Measurements from ENCODE around the gene DHRSX. TPM values are rescaled to one million over a fixed set of nuclear protein-coding genes. Genes with fewer than 3 reads are reported as not detected.

Gene DHRSX
- total RNA-seq, 1 donor from 2014 or later = 31.8 TPM

DNA sequence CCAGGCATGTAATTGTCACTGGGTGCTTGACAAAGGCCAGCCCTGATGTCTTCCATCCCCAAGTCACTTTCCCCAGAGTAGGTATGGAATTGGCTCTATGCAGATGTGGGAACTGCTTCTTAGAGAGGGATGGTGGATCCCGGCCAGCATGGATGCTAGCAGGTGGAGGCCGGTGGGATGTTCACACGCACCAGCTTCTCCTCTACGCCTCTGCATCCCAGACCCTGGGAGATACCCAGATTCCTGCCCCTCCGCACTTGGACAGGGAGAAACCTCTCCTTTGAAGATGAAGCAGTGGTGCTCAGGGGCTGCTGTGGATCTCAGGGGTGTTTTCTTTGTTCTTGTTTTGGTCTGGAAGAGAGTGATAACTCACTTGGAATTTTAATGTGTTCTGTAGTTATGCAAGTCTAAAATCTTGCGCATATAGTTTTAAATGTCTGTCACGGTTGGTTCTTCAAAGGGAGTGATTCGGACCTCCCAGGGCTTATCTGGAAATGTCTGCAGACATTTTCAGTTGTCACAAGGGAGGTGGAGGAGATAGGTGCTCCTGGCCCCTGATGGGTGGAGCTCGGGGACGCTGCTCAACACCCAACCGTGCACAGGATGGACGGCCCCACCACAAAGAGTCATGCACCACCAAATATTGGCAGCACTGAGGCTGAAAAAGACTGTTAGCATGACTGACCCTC is 308.0 kb downstream of the DHRSX start:
- Mint-ChIP-seq H3K36me3 (peaks cover 7% of the 10 kb centered on the region), H3K4me3 (no peak overlapping the region), H3K9me3 (peaks cover 16% of the 10 kb centered on the region), H3K27ac (no peak overlapping the region), H3K4me1 (peaks cover 15% of the 10 kb centered on the region), H3K27me3 (ENCODE audit: insufficient read depth, low read depth) (peaks cover 7% of the 10 kb centered on the region)
- H3K79me2 ChIP-seq (ENCODE audit: low read depth) = no peaks in the 10 kb centered on the region
- no peaks in the 10 kb centered on the region for H3K27me3 ChIP-seq
- no peaks in the 10 kb centered on the region for H3K9me3 ChIP-seq (ENCODE audit: low read depth)
- no peak overlapping the region for H3K9ac ChIP-seq
- H3F3A ChIP-seq (ENCODE audit: low read depth) = no peaks in the 10 kb centered on the region
- no peaks in the 10 kb centered on the region for H3K36me3 ChIP-seq
- no peak for DNase-seq (ENCODE audit: low spot score)
- H3K4me1 ChIP-seq = peaks cover 10% of the 10 kb centered on the region
- no peak overlapping the region for H3K4me3 ChIP-seq
- no peaks in the 10 kb centered on the region for H4K20me1 ChIP-seq (ENCODE audit: low read depth)
- TF ChIP-seq EZH2 (IDR thresholded peaks at IDR 0.05) (no peak), EZH2phosphoT487 (IDR thresholded peaks at IDR 0.05) (no peak)
- TF ChIP-seq, protein P1, sequence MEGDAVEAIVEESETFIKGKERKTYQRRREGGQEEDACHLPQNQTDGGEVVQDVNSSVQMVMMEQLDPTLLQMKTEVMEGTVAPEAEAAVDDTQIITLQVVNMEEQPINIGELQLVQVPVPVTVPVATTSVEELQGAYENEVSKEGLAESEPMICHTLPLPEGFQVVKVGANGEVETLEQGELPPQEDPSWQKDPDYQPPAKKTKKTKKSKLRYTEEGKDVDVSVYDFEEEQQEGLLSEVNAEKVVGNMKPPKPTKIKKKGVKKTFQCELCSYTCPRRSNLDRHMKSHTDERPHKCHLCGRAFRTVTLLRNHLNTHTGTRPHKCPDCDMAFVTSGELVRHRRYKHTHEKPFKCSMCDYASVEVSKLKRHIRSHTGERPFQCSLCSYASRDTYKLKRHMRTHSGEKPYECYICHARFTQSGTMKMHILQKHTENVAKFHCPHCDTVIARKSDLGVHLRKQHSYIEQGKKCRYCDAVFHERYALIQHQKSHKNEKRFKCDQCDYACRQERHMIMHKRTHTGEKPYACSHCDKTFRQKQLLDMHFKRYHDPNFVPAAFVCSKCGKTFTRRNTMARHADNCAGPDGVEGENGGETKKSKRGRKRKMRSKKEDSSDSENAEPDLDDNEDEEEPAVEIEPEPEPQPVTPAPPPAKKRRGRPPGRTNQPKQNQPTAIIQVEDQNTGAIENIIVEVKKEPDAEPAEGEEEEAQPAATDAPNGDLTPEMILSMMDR (IDR thresholded peaks at IDR 0.05) = no peak
- H3K27ac ChIP-seq = no peak overlapping the region
- no peak overlapping the region for H3K4me2 ChIP-seq
- no peak overlapping the region for H2AFZ ChIP-seq (replicated peaks)

DNA sequence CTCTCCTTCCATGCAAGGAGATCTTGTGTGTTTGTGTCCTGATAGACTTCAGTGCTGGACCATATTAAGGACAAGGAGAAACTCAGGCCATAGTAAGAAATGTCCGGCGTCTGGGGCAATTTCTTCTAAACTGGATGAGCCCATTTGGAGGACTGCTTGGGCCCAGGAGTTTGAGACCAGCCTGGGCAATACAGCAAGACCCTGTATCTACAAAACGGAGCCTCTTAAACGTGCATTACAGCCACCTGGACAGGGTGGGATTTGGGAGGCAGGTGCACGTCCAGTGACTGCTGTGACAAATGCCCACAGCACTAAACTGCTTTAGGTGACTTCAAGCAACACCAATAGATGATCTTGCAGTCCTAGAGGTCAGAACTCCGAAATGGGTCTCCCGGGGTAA is 311.9 kb downstream of the DHRSX start:
- H3K4me1 ChIP-seq = peaks cover 10% of the 10 kb centered on the region
- no peaks in the 10 kb centered on the region for H3K27me3 ChIP-seq
- H3K4me3 ChIP-seq = no peak overlapping the region
- Mint-ChIP-seq H3K4me1 (peaks cover 15% of the 10 kb centered on the region), H3K4me3 (no peak overlapping the region), H3K9me3 (peaks cover 18% of the 10 kb centered on the region), H3K36me3 (peaks cover 7% of the 10 kb centered on the region), H3K27me3 (ENCODE audit: insufficient read depth, low read depth) (peaks cover 8% of the 10 kb centered on the region), H3K27ac (no peak overlapping the region)
- H3K4me2 ChIP-seq = peak overlapping the region; percentile 46
- no peak overlapping the region for H3K9ac ChIP-seq
- no peak for DNase-seq (ENCODE audit: low spot score)
- no peaks in the 10 kb centered on the region for H4K20me1 ChIP-seq (ENCODE audit: low read depth)
- TF ChIP-seq EZH2 (IDR thresholded peaks at IDR 0.05) (no peak), EZH2phosphoT487 (IDR thresholded peaks at IDR 0.05) (no peak)
- TF ChIP-seq, protein P1 (IDR thresholded peaks at IDR 0.05) = no peak
- no peaks in the 10 kb centered on the region for H3K79me2 ChIP-seq (ENCODE audit: low read depth)
- peaks cover 4% of the 10 kb centered on the region for H3F3A ChIP-seq (ENCODE audit: low read depth)
- no peaks in the 10 kb centered on the region for H3K9me3 ChIP-seq (ENCODE audit: low read depth)
- no peak overlapping the region for H3K27ac ChIP-seq
- H2AFZ ChIP-seq (replicated peaks) = peak overlapping the region; percentile 55
- no peaks in the 10 kb centered on the region for H3K36me3 ChIP-seq

DNA sequence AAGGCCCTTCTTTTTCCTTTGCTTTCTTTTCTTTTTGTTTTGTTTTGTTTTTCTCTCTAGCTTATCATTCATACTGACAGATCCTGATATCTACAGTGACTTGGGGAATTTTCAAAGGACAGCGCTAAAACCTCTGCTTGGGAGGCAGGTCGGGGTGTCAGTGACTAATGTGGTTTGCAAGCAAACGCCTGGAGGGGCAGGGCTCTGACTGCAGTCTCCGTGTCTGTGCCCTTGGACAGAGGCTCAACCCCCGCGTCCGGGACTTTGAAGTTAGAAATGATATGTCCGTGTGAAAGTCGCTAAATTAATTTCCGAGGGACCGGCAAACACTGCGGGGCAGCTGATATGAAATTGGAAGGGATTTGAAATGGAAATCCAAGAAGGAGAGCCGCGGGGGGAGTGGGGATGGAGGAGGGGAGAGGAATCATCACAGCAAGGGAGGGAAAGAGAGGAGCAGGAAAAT is 312.4 kb downstream of the DHRSX start:
- H3K27ac Mint-ChIP-seq = peak overlapping the region; percentile 11

More for the DNA sequence above, 312.4 kb downstream of the DHRSX start:
- no peak for DNase-seq (ENCODE audit: low spot score)
- no peaks in the 10 kb centered on the region for H3K9me3 ChIP-seq (ENCODE audit: low read depth)
- peaks cover 11% of the 10 kb centered on the region for H3K4me1 ChIP-seq
- no peaks in the 10 kb centered on the region for H3K27me3 ChIP-seq
- no peak overlapping the region for H3K9ac ChIP-seq
- no peak overlapping the region for H3K27ac ChIP-seq
- H3K4me3 ChIP-seq = no peak overlapping the region
- peak overlapping the region; percentile 30 for H3K4me3 Mint-ChIP-seq
- H2AFZ ChIP-seq (replicated peaks) = peak overlapping the region; percentile 55
- peaks cover 7% of the 10 kb centered on the region for H3K36me3 Mint-ChIP-seq
- H3K4me1 Mint-ChIP-seq = peaks cover 14% of the 10 kb centered on the region
- H3K79me2 ChIP-seq (ENCODE audit: low read depth) = no peaks in the 10 kb centered on the region
- H3K36me3 ChIP-seq = no peaks in the 10 kb centered on the region
- H3K9me3 Mint-ChIP-seq = peaks cover 18% of the 10 kb centered on the region
- H3F3A ChIP-seq (ENCODE audit: low read depth) = peaks cover 6% of the 10 kb centered on the region
- H3K4me2 ChIP-seq = peak overlapping the region; percentile 46
- H4K20me1 ChIP-seq (ENCODE audit: low read depth) = no peaks in the 10 kb centered on the region
- peaks cover 8% of the 10 kb centered on the region for H3K27me3 Mint-ChIP-seq (ENCODE audit: insufficient read depth, low read depth)
- no peak for TF ChIP-seq EZH2 (IDR thresholded peaks at IDR 0.05)
- no peak for TF ChIP-seq EZH2phosphoT487 (IDR thresholded peaks at IDR 0.05)
- TF ChIP-seq, protein P1 (IDR thresholded peaks at IDR 0.05) = no peak

Data from neural progenitor cell (in vitro differentiated cells).